Measurements from ENCODE around the gene ZBTB20.

ZBTB20 gene

GRCh38 chr3:114437897-114438296 lies 709.2 kb downstream of the ZBTB20 start:
- no peaks in the 10 kb centered on the region for H3K9me3 Mint-ChIP-seq
- no peak overlapping the region for H3K27ac Mint-ChIP-seq
- H3K4me3 Mint-ChIP-seq, result no peak overlapping the region
- peaks cover 5% of the 10 kb centered on the region for H3K27me3 Mint-ChIP-seq (ENCODE audit: low read depth)
- no peaks in the 10 kb centered on the region for H3K36me3 Mint-ChIP-seq (ENCODE audit: low read depth)
- no peaks in the 10 kb centered on the region for H3K4me1 Mint-ChIP-seq (ENCODE audit: low read depth)
- DNase-seq (ENCODE audit: low spot score), result no peak

- H3K4me3 Mint-ChIP-seq, result no peak overlapping the region
- no peaks in the 10 kb centered on the region for H3K9me3 Mint-ChIP-seq
- H3K4me1 Mint-ChIP-seq (ENCODE audit: low read depth), result no peaks in the 10 kb centered on the region
- H3K27me3 Mint-ChIP-seq (ENCODE audit: low read depth), result peaks cover 2% of the 10 kb centered on the region
- no peak for DNase-seq (ENCODE audit: low spot score)
- no peak overlapping the region for H3K27ac Mint-ChIP-seq
- no peaks in the 10 kb centered on the region for H3K36me3 Mint-ChIP-seq (ENCODE audit: low read depth)
Observed at GRCh38 chr3:114436182-114436581, 710.9 kb downstream of the ZBTB20 start.

DNA sequence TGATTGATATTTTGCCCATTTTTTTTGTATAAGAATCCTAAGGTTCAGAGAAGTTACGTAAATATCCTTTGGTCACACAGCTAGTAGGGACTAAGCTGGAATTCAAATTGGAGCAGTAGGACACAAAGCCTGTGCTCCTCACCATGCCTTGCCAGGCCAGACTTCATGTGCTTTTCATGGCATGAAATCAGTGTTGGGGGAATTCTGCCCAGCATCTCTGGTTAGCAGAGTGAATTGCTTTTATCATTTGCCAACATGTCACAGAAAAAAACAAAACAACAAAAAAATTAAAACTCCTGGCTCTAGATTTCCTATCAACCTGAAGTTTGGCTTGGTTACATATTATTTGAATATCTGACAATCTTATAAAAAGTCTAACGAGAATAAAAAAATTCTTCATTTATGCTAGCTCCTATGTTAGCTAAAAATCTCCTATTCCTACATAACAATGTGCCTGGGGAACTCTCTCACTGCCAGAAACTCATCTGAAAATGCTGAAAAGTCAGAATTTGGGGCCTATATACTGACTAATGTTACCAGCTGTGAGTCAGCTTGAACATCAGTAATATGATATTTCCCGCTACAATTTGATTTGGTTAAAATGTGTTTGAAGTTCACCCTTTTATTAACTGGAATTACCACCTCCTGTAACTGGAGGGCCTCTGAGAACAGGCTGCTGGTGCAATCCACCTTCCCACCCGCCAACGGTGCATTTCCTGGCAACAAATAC lies 711.5 kb downstream of the ZBTB20 start:
- no peak for DNase-seq (ENCODE audit: low spot score)
- Mint-ChIP-seq H3K27ac (no peak overlapping the region), H3K36me3 (ENCODE audit: low read depth) (no peaks in the 10 kb centered on the region), H3K4me1 (ENCODE audit: low read depth) (no peaks in the 10 kb centered on the region), H3K4me3 (no peak overlapping the region), H3K27me3 (ENCODE audit: low read depth) (peaks cover 2% of the 10 kb centered on the region), H3K9me3 (no peaks in the 10 kb centered on the region)

- Mint-ChIP-seq H3K36me3 (ENCODE audit: low read depth) (no peaks in the 10 kb centered on the region), H3K4me3 (no peak overlapping the region), H3K9me3 (no peaks in the 10 kb centered on the region), H3K27me3 (ENCODE audit: low read depth) (no peaks in the 10 kb centered on the region), H3K27ac (no peak overlapping the region), H3K4me1 (ENCODE audit: low read depth) (no peaks in the 10 kb centered on the region)
- no peak for DNase-seq (ENCODE audit: low spot score)
Observed at GRCh38 chr3:114432310-114432709, 714.8 kb downstream of the ZBTB20 start.

DNA sequence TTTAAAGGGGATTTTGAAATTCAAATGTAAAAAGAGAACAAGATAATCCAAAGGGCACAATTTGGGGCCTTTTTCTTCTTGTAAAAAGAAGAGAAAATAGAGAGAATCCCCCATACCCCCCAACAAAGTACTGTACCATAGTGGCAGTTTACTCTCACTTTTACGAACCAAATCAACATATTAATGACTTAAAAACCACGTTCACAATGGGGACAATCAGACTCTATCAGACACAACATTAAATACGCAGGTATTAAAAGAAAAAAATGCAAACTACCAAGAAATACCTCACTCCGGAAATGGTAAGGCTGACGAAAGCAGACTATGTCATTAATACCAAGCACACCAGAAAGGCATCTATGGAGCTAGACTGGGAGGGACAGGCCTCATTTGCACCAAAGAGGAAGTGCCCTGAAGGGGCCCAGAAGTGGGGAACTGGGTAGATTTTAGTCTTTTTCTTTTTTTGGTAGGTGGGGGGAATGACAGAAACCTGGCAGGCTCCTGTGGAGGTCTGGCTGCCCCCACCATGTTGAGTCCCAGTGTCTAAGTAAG lies 719.0 kb downstream of the ZBTB20 start:
- no peak for DNase-seq (ENCODE audit: low spot score)
- no peaks in the 10 kb centered on the region for H3K4me1 Mint-ChIP-seq (ENCODE audit: low read depth)
- no peak overlapping the region for H3K27ac Mint-ChIP-seq
- H3K4me3 Mint-ChIP-seq, result no peak overlapping the region
- H3K36me3 Mint-ChIP-seq (ENCODE audit: low read depth), result no peaks in the 10 kb centered on the region
- no peaks in the 10 kb centered on the region for H3K9me3 Mint-ChIP-seq
- H3K27me3 Mint-ChIP-seq (ENCODE audit: low read depth), result no peaks in the 10 kb centered on the region

DNA sequence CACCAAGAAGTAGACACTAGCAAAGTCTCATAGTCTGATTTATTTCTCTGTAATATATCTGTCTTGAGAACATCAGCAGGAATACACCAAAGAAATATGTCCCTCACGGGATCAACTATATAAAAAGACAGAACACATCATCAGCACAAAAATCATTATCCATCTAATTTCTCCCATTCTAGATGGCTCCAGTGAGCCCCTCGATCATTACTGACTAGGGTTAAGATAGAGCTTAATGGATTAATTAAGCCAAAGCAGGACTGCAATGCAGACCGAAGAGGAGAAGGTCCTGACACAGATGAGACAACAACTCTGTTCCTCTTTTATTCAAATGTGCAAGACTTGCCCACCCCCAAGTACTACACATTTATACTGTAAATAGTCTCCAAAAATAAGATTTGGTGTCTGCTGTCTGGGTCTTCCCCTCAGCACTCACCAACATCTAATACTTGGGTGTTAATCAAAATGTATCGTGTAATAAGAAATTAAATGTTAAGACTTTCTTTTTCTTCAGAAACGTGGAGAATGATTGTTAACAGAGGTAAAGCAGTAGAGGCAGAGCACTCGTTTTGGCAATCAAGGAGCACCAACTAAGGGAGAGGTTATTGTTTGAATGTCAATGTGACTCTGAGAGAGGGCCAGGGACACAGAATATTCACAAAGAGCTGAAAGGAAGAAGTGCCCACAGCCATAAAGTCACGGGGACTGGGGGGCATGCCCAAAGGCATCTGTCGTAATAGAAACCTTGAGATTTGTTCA lies 719.6 kb downstream of the ZBTB20 start:
- H3K36me3 Mint-ChIP-seq (ENCODE audit: low read depth), result no peaks in the 10 kb centered on the region
- no peak overlapping the region for H3K27ac Mint-ChIP-seq
- H3K4me1 Mint-ChIP-seq (ENCODE audit: low read depth), result no peaks in the 10 kb centered on the region
- DNase-seq (ENCODE audit: low spot score), result no peak
- no peaks in the 10 kb centered on the region for H3K9me3 Mint-ChIP-seq
- no peak overlapping the region for H3K4me3 Mint-ChIP-seq
- no peaks in the 10 kb centered on the region for H3K27me3 Mint-ChIP-seq (ENCODE audit: low read depth)

DNA sequence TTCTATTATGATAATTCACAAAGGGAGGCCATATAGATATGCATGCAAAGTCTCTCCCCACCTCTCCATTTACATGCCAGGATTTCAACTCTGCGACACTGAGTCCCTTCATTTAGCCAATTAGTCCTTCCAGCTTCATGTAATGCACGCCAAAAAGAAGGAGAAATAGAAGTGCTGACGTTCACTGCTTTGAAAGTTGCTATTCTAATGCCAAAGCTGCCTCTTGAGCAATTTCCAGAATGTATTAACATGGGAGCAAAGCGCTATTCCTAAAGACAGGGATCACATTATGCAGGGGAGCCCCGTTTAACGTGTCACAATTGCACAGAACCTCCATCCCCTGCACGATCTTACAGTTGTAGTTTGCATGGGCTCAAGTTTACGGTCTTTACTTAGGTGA lies 722.8 kb downstream of the ZBTB20 start:
- H3K36me3 Mint-ChIP-seq (ENCODE audit: low read depth), result no peaks in the 10 kb centered on the region
- H3K4me1 Mint-ChIP-seq (ENCODE audit: low read depth), result no peaks in the 10 kb centered on the region
- no peak overlapping the region for H3K27ac Mint-ChIP-seq
- no peak for DNase-seq (ENCODE audit: low spot score)
- no peaks in the 10 kb centered on the region for H3K27me3 Mint-ChIP-seq (ENCODE audit: low read depth)
- H3K4me3 Mint-ChIP-seq, result no peak overlapping the region
- H3K9me3 Mint-ChIP-seq, result no peaks in the 10 kb centered on the region

DNA sequence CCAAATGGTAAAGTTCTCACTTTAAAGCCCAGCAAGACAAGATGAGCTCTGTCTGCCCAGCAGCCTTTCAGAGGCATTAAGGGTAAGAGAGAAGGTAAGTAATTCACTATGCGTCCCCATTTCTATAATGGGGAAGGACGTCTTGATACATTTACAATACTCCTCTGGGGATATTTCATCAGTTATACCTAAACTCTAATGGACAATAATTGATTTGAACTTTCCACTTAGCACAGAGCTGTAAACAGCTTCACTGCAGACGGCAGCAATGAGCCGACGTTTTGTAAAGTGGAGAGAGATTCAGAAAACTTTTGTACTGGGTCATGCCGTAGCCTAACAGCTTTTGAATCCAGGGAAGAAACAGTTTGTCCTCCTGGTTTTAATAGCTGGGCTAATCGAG lies 725.9 kb downstream of the ZBTB20 start:
- Mint-ChIP-seq H3K4me3 (no peak overlapping the region), H3K4me1 (ENCODE audit: low read depth) (peaks cover 15% of the 10 kb centered on the region), H3K36me3 (ENCODE audit: low read depth) (no peaks in the 10 kb centered on the region), H3K9me3 (no peaks in the 10 kb centered on the region), H3K27me3 (ENCODE audit: low read depth) (no peaks in the 10 kb centered on the region), H3K27ac (no peak overlapping the region)
- no peak for DNase-seq (ENCODE audit: low spot score)

- no peaks in the 10 kb centered on the region for H3K9me3 Mint-ChIP-seq
- H3K4me3 Mint-ChIP-seq, result no peak overlapping the region
- DNase-seq (ENCODE audit: low spot score), result no peak
- no peak overlapping the region for H3K27ac Mint-ChIP-seq
- H3K4me1 Mint-ChIP-seq (ENCODE audit: low read depth), result peaks cover 15% of the 10 kb centered on the region
- H3K27me3 Mint-ChIP-seq (ENCODE audit: low read depth), result no peaks in the 10 kb centered on the region
- H3K36me3 Mint-ChIP-seq (ENCODE audit: low read depth), result no peaks in the 10 kb centered on the region
Observed at GRCh38 chr3:114420072-114420471, 727.0 kb downstream of the ZBTB20 start.

DNA sequence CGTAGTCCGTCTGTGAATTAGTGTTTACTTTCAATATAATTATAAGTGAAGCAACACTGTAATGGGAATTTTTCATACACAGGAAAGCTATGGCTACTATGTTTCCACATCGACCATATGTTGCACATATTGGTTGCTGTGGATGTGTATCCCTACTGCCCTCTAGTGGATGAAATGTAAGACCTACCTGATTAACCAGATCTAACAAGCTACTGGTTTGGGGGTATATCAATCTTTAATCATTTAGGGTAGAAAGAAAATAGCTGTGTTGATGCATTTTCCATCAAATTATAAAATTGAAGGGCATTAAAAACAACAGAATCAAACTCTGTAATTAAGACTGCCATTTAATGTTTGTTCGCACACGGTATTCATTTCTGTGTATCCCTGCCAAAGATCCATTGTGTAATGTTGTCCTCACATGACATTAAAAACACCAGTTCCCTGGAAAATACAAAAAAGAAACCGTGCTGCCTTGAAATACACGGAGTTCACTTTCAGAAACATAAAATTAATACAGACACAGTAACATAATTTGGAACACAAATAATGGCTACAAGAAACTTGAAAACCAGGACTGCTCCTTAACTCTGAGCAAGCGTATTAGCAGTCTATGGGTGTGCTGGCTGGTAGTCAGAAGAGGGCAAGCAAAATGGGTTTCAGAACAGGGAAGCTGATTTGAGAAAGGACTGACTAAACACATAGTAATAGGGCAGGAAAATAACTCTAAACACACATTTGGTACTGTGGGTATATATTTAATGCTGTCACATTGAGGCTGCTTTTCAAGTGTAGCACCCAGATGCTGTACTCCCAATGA lies 728.2 kb downstream of the ZBTB20 start:
- DNase-seq (ENCODE audit: low spot score), result no peak
- H3K27ac Mint-ChIP-seq, result no peak overlapping the region
- H3K4me1 Mint-ChIP-seq (ENCODE audit: low read depth), result peaks cover 15% of the 10 kb centered on the region
- H3K4me3 Mint-ChIP-seq, result no peak overlapping the region
- no peaks in the 10 kb centered on the region for H3K36me3 Mint-ChIP-seq (ENCODE audit: low read depth)
- H3K9me3 Mint-ChIP-seq, result no peaks in the 10 kb centered on the region
- no peaks in the 10 kb centered on the region for H3K27me3 Mint-ChIP-seq (ENCODE audit: low read depth)

DNA sequence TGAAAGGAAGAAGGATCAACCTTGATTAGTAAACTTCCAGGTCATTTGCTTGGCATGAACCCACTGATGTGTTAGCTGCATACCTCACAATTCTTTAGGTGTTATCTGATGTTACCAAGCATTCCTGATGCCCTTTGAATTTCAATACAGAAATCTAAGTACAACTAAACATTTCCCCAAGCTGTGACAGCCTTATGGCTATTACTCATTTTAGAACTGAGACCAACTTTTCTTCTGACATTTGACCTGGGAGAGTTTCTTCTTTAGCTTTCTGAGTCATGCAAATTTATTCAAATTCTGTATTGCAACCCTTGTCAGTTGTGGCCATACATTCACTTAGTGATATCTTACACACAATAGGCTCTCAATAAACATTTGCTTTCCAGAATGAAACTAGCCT lies 729.0 kb downstream of the ZBTB20 start:
- H3K9me3 Mint-ChIP-seq, result no peaks in the 10 kb centered on the region
- H3K27ac Mint-ChIP-seq, result no peak overlapping the region
- no peaks in the 10 kb centered on the region for H3K36me3 Mint-ChIP-seq (ENCODE audit: low read depth)
- peaks cover 15% of the 10 kb centered on the region for H3K4me1 Mint-ChIP-seq (ENCODE audit: low read depth)
- H3K27me3 Mint-ChIP-seq (ENCODE audit: low read depth), result no peaks in the 10 kb centered on the region
- DNase-seq (ENCODE audit: low spot score), result peak; percentile 29
- no peak overlapping the region for H3K4me3 Mint-ChIP-seq

DNA sequence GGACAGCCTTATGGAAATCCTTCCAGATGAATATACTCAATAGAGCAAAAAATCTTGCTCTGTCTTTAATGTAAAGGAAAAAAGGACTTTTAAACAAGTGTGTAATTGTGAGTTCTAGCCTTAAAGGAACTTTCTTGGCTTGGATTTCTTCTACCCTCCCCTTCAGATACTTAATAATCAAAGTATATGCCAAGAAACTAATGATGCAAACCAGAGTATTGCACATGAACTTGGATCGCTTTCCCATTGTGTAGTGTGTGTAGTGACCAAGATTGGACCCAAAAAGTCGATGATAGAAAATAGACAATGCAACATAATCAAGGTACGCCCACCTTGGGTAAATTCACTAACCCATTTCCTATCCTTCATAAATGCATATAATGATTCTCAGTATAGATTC lies 729.4 kb downstream of the ZBTB20 start:
- Mint-ChIP-seq H3K27me3 (ENCODE audit: low read depth) (no peaks in the 10 kb centered on the region), H3K9me3 (no peaks in the 10 kb centered on the region), H3K36me3 (ENCODE audit: low read depth) (no peaks in the 10 kb centered on the region), H3K4me3 (no peak overlapping the region), H3K27ac (no peak overlapping the region), H3K4me1 (ENCODE audit: low read depth) (peaks cover 18% of the 10 kb centered on the region)
- no peak for DNase-seq (ENCODE audit: low spot score)

DNA sequence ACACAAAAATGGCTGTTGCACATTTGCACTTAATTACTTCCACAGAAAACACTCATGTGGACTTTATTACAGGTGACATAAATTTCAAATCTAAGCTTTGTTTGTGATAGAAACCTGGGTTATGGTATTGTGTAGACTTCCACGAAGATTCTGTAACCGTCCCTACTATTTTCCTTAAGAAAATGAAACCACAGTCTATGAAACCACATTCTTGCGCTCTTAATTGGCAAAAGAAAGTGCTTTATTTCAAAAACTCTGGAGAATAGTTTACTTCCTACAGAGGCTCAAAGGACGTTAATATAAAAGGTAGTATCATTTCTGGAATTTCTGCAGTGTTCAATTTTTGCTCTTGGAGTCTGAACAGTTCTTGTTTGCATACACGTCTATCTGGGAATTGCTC lies 729.8 kb downstream of the ZBTB20 start:
- H3K27ac Mint-ChIP-seq, result no peak overlapping the region
- no peak for DNase-seq (ENCODE audit: low spot score)
- H3K4me3 Mint-ChIP-seq, result no peak overlapping the region
- no peaks in the 10 kb centered on the region for H3K27me3 Mint-ChIP-seq (ENCODE audit: low read depth)
- H3K9me3 Mint-ChIP-seq, result no peaks in the 10 kb centered on the region
- peaks cover 21% of the 10 kb centered on the region for H3K4me1 Mint-ChIP-seq (ENCODE audit: low read depth)
- no peaks in the 10 kb centered on the region for H3K36me3 Mint-ChIP-seq (ENCODE audit: low read depth)

All from T-helper 2 cell treated with Interferon-gamma antibody and Interleukin-4, amounts not matched to agents 5 μg/mL and 100 μg/mL, for 36 hours (primary cell).